Raji (cell line): Measurements from ENCODE around the gene EVA1A.

Experiments
- POLR2A ChIP-seq: IDR thresholded peaks from 2 replicates; pipeline ENCODE4 v1.6.1; 2011; ENCODE audit warnings: low read depth, low read length, control low read depth; ENCODE audit not compliant: insufficient read depth

Gene EVA1A

GRCh38 chr2:75558136-75558535 is 2.6 kb downstream of the EVA1A start:
- no peak for TF ChIP-seq POLR2A

DNA sequence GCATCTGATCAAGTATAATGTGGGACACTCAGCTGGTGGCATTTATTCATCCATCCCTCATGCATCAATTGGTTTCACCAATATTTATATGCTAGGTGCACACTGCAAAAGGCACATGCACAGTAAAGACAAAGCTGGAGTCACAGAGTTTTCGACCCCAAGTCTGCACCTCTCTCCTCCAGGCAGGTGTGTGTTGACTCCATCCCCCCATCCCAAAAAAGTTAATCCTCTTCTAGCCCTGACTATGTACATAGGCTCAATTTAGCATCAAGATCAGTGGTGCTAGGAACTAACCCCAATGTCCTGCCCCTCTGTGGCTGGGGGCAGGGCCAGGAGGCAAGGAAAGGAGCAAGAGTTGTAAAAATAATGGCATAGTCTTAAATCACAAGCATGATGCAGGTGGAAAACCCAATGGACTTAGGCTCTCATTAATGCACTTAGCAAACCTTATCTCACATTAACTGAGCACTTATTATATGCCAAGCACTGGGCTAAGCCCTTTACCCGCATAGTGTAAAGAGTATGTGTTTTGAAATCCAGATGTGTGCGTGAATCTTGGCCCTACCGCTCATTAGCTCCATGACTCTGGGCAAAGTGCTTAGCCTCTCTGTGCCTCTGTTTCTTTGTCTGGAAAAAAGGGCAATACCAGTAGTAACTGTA is 3.1 kb downstream of the EVA1A start:
- TF ChIP-seq POLR2A: no peak

GRCh38 chr2:75556679-75557366 is 3.9 kb downstream of the EVA1A start:
- TF ChIP-seq POLR2A: no peak

GRCh38 chr2:75555701-75556100 is 5.0 kb downstream of the EVA1A start:
- no peak for TF ChIP-seq POLR2A

DNA sequence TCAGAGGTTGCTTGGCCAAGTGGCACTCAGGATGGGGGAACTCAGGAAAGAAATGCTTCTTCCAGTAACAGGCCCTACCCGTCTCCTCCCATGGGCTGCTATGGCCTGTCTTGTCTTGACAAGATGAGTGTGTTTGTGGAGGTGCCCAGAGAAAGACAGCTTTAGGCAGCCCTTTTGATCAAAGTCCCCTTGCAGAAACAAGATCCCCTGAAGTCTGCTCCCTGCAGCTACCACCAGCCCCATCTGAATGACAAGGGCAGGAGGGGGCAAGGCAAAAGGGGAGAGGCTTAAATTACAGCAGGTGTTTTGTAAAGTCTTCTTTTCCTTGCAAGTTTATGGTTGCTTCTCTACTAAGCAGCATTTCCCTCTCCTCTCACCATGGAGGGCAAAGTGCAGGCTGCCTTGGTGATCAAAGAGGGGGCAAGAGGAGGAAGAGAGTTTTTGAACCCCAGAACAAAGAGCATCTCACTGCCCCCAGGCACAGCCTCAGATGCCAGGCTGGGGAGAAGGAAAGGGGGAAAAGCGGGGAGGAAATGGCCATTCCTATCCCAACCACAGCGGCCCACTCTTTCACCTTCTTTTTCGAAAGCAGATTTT is 6.7 kb downstream of the EVA1A start:
- no peak for TF ChIP-seq POLR2A

GRCh38 chr2:75552222-75552621 is 8.5 kb downstream of the EVA1A start:
- TF ChIP-seq POLR2A: no peak

- TF ChIP-seq POLR2A: no peak
Measured at GRCh38 chr2:75551434-75551833, 9.3 kb downstream of the EVA1A start.

GRCh38 chr2:75549401-75550253 is 11.1 kb downstream of the EVA1A start:
- TF ChIP-seq POLR2A: no peak

DNA sequence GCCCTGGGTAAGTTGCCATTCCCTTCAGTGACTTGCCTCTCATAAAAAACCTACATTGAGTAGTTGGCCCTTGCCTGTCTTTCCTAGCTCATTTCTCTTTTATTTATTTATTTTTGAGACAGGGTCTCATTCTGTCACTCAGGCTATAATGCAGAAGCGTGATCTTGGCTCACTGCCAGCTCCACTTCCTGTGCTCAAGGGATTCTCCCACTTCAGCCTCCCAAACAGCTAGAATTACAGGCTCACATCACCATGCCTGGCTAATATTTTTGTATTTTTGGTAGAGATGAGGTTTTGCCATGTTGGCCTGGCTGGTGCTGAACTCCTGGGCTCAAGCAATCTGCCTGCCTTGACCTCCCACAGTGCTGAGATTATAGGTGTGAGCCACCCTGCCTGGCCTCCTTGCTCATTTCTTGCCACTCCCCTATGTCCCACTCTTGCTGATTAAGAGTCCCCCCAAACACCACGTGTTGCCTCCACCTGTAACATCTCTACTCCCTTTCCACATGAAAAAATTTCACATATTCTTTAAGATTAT is 12.6 kb downstream of the EVA1A start:
- no peak for TF ChIP-seq POLR2A

GRCh38 chr2:75547345-75548035 is 13.2 kb downstream of the EVA1A start:
- no peak for TF ChIP-seq POLR2A

- TF ChIP-seq POLR2A: no peak
Measured at GRCh38 chr2:75545922-75546321, 14.8 kb downstream of the EVA1A start.

DNA sequence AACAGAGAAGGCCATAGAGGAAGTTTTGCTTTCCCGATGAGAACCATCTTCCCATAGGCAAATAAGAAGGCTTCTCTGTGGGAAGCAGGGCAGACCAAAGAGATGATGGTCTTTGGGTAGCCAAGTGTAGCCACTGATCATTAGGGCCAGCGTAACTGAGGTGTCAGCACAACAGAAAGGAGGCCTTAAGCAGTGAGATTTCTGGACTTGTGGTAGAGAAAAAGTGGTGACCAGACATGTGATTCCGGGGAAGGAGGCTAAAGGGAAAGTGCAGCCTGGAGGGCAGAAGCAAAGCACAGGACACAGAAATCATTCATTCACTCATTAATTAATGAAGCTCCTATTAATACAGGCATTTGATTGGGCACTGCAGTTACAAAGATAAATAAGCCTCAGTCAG is 15.4 kb downstream of the EVA1A start:
- TF ChIP-seq POLR2A: no peak

- TF ChIP-seq POLR2A: no peak
Measured at GRCh38 chr2:75543446-75543845, 17.3 kb downstream of the EVA1A start.

DNA sequence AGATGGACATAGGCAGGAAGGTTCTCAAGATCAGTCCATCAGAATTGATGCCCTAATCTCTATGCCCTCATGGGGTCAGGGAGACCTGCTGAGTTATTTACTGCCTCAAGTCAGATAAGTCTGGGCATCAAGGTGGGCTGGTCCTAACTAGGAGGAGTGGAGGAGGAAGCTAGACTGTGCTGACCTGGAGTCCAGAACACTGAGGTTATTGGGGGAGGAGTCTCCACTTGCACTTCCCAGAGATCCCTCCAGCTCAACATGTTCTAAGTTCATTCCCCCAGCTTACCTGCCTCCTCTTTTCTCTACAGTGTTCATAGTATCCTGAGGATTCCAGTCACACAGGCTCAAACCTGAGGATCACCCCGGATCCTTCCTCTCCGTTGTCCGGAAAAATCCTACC is 19.3 kb downstream of the EVA1A start:
- no peak for TF ChIP-seq POLR2A

GRCh38 chr2:75540994-75541393 is 19.7 kb downstream of the EVA1A start:
- no peak for TF ChIP-seq POLR2A
